NCI-H2107 treated with DMSO at 0.1 percent for 48 hours (cell line): Measurements from ENCODE around the gene TEX14.

Source experiments
- DNase-seq: peaks from one replicate; lab custom pipeline; 2025; ENCODE audit not compliant: unreplicated experiment; lab: John Stamatoyannopoulos, UW

TEX14 gene

GRCh38 chr17:58691701-58692238, at the start of gene TEX14:
Gene TEX14 (minus strand): TSS chr17:58692045. CDS start chr17:58652001, 40,044 bp downstream.
- no peak for DNase-seq

GRCh38 chr17:58741121-58741625, 49.3 kb upstream of the TEX14 start:
- DNase-seq = no peak

GRCh38 chr17:58734811-58735210, 43.0 kb upstream of the TEX14 start:
- no peak for DNase-seq

- DNase-seq = no peak
Measured at GRCh38 chr17:58734040-58734439, 42.2 kb upstream of the TEX14 start.

GRCh38 chr17:58730937-58731336, 39.1 kb upstream of the TEX14 start:
- DNase-seq = no peak

GRCh38 chr17:58728798-58729197, 37.0 kb upstream of the TEX14 start:
- DNase-seq = no peak

- DNase-seq = no peak
Measured at GRCh38 chr17:58722696-58723095, 30.9 kb upstream of the TEX14 start.

- no peak for DNase-seq
Measured at GRCh38 chr17:58722274-58722673, 30.4 kb upstream of the TEX14 start.

- peak; percentile 29 for DNase-seq
Measured at GRCh38 chr17:58710948-58711552, 19.2 kb upstream of the TEX14 start.

GRCh38 chr17:58706351-58707140, 14.7 kb upstream of the TEX14 start:
- DNase-seq = no peak

- no peak for DNase-seq
Measured at GRCh38 chr17:58703916-58704286, 12.1 kb upstream of the TEX14 start.

GRCh38 chr17:58703137-58703915, 11.5 kb upstream of the TEX14 start:
- no peak for DNase-seq

GRCh38 chr17:58702708-58703107, 10.9 kb upstream of the TEX14 start:
- no peak for DNase-seq

- no peak for DNase-seq
Measured at GRCh38 chr17:58702045-58702476, 10.2 kb upstream of the TEX14 start.

GRCh38 chr17:58699771-58700170, 7.9 kb upstream of the TEX14 start:
- DNase-seq = no peak

GRCh38 chr17:58694826-58695225, 3.0 kb upstream of the TEX14 start:
- DNase-seq = no peak

- DNase-seq = no peak
Measured at GRCh38 chr17:58694302-58694701, 2.5 kb upstream of the TEX14 start.

- no peak for DNase-seq
Measured at GRCh38 chr17:58693751-58694150, 1.9 kb upstream of the TEX14 start.

GRCh38 chr17:58693208-58693607, 1.4 kb upstream of the TEX14 start:
- DNase-seq = no peak

GRCh38 chr17:58692239-58693055, 602 bp upstream of the TEX14 start, which contains the start of gene RAD51C:
Gene RAD51C (plus strand): TSS chr17:58692602. CDS start chr17:58692644, 42 bp downstream.
- peak; percentile 60 for DNase-seq
